ENCODE results near the gene KIF5A.

The KIF5A gene

DNA sequence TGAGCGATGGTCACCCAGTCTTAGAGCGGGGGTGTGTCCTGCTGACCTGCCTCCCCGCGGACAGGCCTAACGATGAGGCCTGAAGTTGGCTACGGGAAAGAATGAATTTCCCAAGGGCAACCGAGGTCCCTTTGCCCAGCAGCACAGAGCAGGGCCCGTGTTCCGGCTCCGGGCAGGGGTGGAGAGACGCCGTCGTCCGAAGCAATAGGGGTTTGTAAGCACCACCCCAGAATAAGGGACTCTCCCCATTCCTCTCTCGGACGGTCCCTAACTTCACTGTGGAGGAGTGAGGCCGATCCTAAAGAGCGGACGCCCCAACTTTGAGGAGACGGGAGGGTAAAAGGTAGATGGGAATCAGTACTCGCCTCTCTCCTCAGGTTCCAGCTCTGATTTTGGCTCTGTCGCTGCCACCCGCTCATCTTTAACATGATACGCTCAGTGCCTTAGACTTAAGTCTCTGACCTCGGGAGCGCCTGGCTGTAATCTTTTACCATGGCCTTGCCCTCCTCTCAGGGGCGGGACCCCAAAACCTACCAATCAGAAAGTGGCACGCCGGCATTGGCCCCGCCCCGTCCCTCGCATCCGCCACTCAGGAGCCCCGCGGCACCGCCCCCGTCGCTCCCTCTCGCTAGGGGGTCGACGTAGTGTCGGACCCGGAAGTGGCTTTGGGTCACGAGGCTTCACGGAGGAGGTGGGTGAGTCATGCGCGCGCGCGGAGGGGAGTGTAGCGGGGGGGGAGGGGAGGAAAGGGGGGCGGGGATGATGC, 29.6 kb upstream of the KIF5A start, which contains the start of gene DDIT3:
Gene DDIT3, minus strand, starts transcription at position 462 of the 766 bp plus-strand sequence. CDS start 3,108 bp downstream, outside the sequence.
- DNase-seq (ENCODE audit: low read depth) = peak; percentile 97

DNA sequence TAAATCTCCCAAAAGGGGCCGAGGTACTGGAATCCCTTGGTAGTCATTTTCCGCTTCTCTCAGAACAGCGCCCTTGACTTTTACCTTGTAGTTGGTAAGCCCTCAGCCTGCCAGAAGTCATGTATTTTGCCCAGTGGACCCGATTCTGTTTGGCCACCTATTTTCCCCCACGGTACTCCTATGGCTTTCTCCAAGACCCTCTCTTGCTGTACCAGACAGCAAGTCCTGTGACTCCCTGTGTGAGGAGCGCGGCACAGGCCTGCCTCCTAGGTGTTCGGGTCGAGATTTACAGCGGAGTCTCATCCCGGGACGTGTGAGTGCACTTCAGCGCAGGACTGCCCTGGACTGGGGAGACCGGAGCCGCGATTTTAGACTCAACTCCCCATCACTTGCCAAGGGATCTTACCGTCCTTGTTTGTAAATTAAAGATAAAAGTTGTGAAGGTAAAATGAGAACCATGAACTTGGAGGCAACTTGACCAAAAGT, 28.3 kb upstream of the KIF5A start:
- no peak for DNase-seq (ENCODE audit: low read depth)

DNA sequence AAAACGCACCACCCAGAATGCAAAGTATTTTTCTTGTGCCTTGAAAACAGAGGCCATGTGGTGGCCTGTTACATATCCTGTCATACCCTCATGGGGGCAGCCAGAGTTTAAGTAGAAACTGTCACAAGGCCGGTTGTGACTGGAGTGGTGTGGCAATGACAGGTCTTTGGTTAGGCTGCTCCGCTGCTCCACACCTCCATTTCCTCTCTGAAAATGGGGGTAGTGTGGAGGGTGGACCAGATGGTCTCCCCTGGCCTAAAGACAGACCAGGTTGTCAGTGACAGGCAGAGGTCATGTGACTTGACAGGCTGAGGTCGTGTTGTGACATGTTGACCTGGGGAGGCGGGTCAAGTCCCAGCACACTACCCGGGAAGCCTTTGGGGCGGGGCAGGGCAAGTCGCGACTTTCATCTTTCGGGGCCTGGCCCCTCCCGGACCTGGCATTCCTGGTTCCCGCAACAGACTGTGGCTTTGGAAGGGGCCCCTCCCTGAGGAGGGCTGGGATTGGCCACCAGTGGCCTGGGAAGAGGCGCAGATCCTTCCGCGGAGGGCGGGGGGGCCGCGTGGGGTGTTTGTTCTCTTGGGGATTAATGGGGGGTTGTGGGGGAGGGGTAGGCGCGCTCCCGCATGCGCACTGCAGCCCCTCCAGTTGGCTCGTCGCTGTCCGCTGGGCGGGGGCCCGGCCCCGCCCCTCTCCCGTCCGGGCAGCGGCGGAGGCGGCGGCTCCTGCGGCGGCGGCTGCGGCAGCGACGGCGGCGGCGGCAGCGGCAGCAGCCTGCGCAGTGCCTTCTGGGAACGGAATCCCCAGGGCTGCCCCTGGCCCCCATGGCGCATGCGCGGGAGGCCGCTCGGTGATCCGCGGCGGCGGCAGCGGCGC, 27.6 kb upstream of the KIF5A start, which contains the start of gene MBD6:
Gene MBD6, plus strand, starts transcription at position 814 of the 876 bp plus-strand sequence. CDS start 1,480 bp downstream, outside the sequence.
- DNase-seq (ENCODE audit: low read depth) = peak; percentile 83

DNA sequence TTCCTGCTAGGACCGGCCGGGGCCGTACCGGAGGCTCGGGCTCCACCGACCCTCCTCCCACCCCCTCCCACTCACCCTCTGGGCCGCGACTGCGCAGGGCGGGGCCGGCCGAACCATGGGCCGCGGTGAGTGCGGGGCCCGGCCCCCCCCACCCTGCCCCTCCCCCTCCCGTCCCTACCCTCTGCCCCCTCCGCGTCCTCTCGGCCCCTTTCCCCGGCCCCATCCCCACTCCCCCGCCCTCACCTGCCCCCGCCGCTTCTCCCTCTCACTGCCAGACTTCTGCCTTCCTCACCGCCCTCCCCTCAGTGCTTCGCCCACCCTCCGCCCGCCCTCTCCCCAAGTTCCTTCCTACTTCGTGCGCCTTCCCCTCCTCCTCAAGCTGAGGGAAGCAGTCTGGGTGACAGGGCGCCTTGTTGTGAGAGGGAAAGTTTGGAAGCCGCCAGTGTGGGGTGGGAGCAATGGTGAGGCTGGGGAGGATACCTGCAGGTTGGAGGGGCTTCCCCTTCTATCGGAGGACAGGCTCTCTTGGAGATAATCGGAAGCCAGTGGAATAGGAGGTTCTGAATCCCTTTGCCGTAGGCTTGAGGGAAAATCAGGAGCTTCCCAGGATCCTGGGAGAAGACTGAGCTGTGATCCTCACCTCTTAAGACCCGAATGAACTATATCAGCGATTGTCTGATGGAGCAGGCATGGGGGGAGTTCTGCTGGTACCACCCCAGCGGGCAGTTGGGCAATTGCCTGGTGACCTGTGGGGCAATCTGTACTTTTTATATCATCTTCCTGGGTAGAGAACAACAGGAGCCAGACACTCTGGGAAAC, 26.7 kb upstream of the KIF5A start:
- DNase-seq (ENCODE audit: low read depth) = no peak

DNA sequence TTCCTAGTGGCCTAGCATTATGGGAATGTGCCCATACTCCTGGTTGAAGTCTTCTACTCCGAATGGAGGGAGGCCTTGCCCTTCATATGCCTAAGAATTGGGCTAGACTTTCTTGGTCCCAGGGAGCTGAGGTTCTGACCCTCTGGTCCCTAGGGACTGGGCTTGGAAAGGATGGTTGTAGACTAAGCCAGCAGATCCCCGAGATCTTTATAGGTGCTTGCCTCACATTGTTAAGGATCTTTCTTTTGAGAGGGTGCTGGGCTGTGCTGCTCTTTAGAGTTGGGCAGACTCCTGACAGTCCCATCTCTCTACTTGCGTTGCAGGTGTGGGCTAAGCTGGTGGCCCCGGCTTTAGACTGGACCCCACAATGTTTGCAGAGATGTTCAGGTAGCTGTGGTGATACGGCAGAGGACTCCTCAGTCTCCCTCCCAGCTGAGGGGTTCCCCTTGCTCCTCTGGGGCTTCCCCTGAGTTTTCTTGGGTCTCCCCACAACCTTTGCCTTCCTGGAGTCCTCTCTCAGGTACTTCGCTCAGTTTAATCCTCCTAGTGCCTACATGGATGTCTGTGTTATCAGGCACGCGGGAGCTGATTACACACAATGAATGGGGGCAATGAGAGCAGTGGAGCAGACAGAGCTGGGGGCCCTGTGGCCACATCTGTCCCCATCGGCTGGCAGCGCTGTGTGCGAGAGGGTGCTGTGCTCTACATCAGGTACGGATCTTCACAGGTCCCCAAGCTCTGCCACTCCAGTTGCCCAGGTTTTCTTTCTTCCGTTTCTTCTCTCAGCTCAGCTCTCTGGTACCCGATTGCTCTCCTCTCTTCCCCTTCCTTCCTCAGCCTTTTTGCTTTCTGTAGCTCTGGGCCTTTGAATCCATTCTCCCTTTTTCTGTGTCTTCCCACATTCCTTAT, 25.9 kb upstream of the KIF5A start:
- no peak for DNase-seq (ENCODE audit: low read depth)

DNA sequence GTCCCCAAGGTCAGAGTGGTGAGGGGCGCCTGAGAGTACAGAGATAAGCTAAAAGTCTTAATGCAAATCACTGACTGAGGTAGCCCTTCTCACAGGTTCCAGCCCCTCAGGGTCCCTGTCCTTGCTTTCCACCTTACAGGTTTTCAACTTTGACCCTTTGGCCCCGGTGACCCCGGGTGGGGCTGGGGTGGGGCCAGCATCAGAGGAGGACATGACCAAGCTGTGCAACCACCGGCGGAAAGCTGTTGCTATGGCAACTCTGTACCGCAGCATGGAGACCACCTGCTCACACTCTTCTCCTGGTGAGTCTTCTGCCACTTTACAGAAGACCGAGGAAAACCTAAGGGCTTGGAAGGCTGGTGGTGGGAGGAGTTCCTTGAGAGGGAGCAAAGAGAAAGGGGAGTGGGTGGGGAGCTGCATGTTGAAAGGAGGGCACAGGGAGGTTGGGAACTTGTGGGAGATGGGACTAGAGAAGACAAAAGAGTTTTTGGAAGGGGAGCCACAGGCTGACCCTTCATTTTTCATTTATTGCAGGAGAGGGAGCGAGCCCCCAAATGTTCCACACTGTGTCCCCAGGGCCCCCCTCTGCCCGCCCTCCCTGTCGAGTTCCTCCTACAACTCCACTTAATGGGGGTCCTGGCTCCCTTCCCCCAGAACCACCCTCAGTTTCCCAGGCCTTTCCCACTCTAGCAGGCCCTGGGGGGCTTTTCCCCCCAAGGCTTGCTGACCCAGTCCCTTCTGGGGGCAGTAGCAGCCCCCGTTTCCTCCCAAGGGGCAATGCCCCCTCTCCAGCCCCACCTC, 24.8 kb upstream of the KIF5A start:
- DNase-seq (ENCODE audit: low read depth) = no peak

DNA sequence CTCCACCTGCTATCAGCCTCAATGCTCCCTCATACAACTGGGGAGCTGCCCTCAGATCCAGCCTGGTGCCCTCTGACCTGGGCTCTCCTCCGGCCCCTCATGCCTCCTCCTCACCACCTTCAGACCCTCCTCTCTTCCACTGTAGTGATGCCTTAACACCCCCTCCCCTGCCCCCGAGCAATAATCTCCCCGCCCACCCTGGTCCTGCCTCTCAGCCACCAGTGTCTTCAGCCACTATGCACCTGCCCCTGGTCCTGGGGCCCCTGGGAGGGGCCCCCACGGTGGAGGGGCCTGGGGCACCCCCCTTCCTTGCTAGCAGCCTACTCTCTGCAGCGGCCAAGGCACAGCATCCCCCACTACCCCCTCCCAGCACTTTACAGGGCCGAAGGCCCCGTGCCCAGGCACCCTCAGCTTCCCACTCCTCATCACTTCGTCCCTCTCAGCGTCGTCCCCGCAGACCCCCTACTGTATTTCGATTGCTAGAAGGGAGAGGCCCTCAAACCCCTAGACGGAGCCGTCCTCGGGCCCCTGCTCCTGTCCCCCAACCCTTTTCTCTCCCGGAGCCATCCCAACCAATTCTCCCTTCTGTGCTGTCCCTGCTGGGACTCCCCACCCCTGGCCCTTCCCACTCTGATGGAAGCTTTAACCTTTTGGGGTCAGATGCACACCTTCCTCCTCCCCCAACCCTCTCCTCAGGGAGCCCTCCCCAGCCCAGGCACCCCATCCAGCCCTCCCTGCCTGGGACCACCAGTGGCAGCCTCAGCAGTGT, 24.0 kb upstream of the KIF5A start:
- no peak for DNase-seq (ENCODE audit: low read depth)

DNA sequence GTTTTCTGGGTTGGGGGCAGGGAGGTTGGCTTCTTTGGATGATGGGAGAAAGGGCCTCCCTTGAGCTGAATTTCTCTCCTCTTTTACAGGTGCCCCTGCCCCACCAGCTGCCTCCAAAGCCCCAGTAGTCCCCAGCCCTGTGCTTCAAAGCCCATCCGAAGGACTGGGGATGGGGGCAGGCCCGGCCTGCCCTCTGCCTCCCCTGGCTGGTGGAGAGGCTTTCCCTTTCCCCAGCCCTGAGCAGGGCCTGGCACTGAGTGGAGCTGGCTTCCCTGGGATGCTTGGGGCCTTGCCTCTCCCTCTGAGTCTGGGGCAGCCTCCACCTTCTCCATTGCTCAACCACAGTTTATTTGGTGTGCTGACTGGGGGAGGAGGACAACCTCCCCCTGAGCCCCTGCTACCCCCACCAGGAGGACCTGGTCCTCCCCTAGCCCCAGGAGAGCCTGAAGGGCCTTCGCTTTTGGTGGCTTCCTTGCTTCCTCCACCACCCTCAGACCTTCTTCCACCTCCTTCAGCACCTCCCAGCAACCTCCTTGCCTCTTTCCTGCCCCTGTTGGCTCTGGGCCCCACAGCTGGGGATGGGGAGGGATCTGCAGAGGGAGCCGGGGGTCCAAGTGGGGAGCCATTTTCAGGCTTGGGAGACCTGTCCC, 23.2 kb upstream of the KIF5A start:
- no peak for DNase-seq (ENCODE audit: low read depth)

DNA sequence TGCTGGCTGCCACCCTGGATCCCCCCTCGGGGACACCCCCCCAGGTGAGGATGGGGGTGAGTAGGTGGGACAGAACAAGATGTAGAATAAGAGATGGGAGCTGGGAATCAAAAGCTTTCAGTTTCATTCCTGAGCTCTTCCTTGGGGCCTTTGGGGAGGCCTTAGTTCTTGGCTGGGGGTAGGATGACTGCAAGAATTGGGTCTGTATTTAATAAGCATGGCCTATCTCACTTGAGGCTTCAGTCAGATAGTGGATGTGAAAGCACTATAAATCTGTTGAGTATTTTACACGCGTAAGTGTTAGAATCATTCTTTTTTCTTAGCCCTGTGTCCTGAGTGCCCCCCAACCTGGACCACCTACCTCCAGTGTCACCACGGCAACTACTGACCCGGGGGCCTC, 22.7 kb upstream of the KIF5A start:
- DNase-seq (ENCODE audit: low read depth) = no peak

DNA sequence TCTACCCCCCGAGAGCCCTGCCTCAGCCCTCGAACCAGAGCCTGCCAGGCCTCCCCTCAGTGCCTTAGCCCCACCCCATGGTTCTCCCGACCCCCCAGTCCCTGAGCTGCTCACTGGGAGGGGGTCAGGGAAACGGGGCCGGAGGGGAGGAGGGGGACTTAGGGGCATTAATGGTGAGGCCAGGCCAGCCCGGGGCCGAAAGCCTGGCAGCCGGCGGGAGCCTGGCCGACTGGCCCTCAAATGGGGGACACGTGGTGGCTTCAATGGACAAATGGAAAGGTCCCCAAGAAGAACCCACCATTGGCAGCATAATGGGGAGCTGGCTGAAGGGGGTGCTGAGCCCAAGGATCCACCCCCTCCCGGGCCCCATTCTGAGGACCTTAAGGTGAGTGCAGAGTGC, 21.7 kb upstream of the KIF5A start:
- DNase-seq (ENCODE audit: low read depth) = no peak

DNA sequence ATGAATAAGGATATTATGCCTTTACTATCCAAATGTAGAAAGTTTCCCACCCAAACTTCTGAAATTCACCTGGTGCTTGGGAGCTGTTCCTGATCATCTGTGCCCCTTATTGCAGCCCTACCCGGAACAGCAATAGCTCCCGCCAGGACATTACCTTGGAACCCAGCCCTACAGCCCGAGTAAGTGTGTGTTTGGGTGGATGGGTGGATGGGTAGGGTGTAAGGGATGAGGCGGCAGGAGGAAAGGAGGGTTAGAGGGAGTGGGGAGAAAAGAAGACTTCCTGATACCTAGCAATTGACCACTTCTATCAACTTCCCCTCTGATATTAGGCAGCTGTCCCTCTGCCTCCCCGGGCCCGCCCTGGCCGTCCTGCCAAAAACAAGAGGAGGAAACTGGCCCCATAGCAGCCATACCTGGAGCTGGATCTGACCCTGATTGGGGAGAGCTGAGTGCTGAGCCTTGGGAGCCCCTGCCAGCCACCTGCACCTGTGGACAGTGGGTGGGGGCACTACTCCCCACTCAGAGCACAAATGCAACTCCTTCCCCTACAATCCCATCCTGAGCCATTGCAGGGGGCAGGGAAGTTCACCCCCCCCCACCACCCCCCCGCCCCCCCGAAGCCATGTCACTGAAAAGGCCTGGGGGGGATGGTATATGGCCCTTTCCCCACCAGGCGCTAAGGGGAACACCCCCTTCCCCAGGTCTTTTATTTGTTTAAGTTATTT, 20.9 kb upstream of the KIF5A start:
- no peak for DNase-seq (ENCODE audit: low read depth)

DNA sequence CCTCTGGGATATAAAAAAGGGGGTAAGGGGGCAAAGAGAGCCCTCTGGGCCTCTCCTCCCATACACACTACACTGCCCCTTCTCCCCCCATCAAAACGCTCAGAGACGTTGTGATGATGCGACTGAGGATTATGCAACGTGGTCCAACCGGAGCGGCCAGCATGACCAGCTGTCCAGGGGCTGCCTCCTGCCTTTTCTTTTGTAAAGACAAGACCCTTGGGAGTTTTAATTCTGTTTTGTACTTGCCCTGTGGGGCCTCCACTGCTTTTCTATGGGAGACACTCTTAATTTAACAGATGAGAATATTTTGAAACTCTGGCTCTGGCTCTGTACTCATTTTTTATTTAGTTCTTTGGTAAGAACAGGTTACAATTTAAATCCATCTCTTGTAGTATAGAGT, 20.0 kb upstream of the KIF5A start:
- no peak for DNase-seq (ENCODE audit: low read depth)

DNA sequence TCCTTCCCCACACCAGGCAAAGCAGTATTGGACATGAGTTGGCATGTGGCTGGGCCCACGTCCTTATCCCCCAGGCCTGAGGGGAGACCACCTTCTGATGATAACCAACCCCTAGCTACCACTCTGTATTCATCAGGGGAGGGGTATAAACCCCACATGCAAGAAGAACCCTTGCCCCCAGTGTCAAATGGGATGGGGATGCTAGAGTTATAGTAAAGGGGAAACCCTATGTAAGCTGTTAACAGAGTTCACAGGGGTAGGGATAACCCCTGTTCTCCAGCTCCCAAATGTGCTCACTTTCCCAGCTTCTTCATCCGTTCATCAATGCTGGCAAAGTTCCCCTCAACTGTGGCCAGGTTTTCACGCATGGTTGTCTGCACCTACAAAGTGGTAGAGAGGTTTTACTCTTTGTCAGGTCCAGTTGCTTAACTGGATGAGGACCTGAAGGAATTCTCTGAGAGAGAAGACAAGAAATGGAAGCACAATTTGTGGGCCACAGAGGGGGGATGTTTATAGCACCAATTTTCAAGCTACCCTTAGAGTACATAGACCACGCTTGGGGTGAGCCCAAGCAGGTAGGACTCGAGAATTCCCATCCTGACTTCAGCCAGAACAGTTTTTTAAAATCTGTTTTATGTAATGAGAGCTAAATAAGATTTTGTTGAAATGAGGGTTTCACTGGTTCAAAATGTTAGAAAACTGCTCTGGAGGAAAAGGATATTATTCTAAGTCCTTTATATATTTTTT, 19.3 kb upstream of the KIF5A start:
- no peak for DNase-seq (ENCODE audit: low read depth)

DNA sequence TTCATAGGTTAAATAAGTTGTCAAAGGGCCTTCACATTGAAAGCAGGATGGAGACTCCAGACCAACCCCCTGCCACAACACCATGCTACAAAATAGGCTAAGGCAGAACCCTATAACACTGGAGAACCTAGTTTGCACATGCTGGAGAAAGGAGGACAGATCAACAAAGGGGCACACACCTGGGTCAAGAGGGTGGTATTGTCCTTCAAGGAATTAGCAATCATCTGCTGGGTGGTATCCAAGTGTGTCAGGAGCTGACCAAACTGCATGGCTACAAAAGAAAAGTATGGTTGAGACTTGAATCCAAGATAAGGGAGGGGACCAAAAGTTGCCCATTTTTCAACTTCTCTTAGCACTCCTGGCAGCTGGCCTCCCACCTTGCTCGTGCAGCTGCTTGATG, 18.0 kb upstream of the KIF5A start:
- no peak for DNase-seq (ENCODE audit: low read depth)

DNA sequence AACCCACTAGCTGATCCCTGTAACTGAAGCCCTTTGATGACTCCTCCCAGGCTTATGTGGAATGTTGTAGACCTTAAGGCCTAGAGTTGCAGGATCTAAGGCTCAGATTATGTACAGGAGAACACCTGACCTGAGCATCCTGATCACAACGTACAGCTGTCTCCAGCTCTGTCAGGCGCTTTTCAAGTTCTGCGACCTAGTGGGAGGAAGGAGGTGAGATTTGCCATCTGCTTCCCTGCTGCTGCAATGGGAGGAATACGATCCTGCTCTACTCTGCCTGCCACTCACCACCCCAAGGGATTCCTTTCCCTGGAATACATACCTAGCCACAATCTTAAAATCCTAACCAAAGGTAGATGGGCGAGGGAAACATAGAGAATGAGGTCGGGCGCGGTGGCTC, 16.7 kb upstream of the KIF5A start:
- DNase-seq (ENCODE audit: low read depth) = no peak

DNA sequence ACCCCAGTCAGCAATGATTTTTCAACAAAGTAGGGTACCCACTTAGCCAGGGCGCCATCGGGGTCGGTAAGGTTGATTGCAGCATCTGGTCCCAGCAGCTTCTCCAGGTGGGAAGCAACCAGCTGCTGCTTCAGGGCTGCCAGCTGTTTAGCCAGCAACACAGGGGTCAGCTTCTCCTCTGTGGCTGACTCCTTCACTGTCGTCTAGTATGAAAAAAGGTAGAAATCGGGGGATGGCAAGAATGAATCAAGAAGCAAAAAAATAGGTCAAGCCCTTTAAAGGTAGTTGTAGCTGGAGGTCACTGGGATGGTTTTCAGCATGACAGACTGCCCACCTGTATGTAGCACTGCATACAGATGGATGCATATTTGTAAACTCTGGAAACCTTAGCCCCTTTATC, 15.6 kb upstream of the KIF5A start:
- no peak for DNase-seq (ENCODE audit: low read depth)

DNA sequence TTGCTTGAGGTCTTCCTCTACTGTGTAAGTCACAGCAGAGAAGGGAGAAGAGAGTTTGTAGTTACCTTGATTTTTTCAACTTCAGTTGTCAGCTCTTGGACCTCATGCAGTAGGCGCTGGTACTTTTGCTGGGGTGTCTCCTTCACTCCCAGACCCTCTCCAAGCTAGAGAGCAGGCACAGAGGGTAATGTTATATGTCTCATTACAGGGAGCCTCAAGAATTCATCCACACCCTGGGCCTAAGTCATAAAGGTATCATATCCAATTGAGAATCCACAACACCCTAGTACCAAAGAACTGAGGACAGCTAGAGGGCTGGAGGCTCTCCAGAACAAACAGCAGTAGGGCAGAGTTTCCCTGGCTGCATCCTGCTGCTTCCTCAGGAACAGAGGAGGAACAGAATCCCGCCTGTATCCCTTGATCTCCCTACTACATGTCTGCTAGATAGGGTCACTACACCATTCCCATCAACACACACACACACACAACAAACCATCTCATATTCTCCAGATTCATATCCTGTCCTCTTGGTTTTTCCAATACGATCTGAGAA, 14.8 kb upstream of the KIF5A start:
- DNase-seq (ENCODE audit: low read depth) = no peak

Measured in stimulated activated CD8-positive, alpha-beta memory T cell treated with anti-CD3 and anti-CD28 coated beads, Interleukin-15, amount 100 ng/mL, for 24 hours (primary cell).